Measurements from ENCODE around the gene HMCN2.

HMCN2 gene

GRCh38 chr9:130284249-130284625 is 18.7 kb downstream of the HMCN2 start:
- intact Hi-C loops (cut with DNase I), result no loop called here
- DNase-seq, result no peak

- DNase-seq, result no peak
- intact Hi-C loops (cut with DNase I), result no loop called here
Measured at GRCh38 chr9:130284690-130285089, 19.1 kb downstream of the HMCN2 start.

DNA sequence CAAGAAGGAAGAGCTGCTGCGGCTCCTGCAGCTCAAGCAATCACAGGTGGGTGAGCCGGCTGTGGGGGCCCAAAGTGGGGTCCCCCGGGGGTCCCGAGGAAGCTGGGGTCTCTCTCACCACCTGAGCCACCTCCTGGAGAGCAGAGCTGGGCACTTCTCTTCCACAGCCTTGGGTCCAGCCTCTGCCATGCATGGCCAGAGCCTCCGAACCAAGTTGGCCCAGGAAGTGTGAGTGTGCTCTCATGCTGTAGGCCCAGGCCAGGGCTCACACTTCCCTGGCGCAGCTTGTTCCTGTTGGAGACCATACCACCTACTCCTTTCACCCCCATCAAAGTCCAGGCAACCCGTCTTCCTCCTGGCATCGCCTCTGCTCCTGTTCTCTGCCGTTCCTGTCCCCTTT is 19.7 kb downstream of the HMCN2 start:
- no peak for DNase-seq
- intact Hi-C loops (cut with DNase I), result no loop called here

DNA sequence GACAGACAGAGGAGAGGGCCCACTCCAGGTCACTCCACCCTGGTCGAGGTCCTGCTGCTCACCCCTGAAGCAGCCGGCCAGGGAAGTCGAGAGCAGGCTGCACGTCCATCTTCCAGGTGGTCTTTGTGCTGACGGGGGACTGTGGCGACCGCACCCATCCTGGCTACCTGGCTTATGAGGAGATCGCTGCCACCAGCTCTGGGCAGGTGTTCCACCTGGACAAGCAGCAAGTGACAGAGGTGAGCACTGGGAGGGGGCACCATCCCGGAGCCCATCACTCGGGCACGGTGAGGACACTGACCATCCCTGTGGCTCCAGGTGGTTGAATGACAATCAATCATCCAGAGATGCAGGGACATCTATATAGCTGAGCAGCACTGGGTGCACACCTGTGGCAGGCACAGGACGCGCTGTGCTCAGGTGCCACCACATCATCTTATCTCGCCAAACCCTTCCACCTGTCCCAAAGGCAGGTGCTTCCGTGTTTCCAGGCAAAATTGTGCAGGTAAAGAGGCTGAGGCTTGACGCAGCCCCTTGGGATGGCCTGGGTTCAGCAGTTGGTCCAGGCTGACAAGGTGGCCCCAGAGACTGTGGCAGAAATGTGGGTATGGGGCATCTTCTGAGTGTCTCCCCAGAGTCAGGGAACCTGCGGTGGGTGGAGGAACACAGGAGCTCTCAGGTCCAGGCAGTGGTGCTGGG is 20.7 kb downstream of the HMCN2 start:
- no peak for DNase-seq
- intact Hi-C loops (cut with DNase I), result no loop called here

DNA sequence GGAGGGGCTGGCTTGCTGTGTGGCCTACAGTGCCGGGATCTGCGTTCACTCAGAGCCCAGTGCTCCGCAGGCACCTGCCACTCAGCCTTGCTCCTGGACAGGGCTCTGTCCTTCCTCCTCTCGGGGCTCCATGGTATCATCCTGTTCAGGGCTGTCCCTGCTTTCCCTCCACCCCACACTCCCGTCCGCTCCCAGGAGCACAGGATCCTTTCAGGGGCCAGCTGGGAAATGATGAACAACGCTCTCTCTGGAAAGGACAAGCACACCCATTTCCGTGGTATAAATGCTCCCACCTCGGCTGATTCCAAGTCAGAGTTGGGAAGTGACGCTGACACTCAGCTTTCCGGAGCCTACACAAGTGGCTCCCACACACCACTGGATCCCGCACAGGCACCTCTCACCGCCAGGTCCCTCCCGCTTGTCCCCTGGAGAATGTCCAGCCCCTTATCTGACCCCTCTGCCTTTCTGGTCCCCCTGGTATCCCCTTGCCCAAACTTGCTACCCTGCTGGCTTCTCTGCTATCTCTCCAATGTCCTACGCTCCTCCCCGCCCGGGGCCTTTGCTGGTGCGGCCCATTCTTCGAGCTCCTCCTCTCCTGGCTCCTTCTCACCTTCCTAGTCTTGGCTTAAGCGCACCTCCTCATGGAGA is 21.3 kb downstream of the HMCN2 start:
- peak in 13 of 42 donors; percentile 10 to 60 (median 32) for DNase-seq
- intact Hi-C loops (cut with DNase I), result no loop called here

DNA sequence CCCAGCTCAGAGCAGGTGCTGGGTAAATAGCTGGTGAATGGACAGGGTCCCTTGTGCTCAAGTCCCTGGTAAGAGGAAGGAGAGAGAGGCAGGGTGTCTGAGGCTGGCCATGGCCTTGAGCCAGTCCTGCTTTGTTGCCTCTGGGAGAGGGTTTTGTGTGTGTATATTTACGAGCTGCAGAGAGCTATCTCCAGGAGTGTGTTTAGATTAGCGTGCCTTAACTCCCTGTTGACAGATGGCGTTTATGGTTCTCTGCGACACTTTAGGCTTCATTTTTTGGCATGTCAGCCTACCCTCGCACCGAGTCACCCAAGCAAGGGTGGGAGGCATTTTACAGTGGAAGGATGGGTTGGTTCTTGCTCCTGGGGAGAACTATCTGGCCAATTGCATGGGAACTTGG is 22.2 kb downstream of the HMCN2 start:
- DNase-seq, result no peak
- intact Hi-C loops (cut with DNase I), result no loop called here

DNA sequence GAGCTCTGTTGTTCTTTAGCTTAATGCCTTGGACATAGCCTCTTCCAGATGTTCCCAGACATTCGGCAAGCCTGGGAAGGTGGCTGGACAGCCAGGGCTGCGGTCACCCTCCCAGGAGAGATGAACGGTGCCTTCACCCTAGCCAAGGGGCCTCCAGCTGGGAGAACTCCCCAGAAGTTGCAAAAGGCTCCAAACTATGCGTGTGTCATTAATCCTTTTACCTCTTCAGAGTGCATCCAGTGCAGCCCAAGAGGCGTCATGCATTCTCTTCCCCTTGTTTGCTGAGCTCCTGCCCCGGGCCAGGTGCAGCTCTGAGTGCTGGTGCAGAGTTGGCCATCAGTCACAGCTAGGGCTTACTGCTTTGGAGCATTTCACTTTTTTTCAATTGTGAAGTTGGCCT is 22.8 kb downstream of the HMCN2 start:
- DNase-seq, result no peak
- intact Hi-C loops (cut with DNase I), result no loop called here

- intact Hi-C loops (cut with DNase I), result no loop called here
- DNase-seq, result no peak
Measured at GRCh38 chr9:130288926-130289690, 23.5 kb downstream of the HMCN2 start.

DNA sequence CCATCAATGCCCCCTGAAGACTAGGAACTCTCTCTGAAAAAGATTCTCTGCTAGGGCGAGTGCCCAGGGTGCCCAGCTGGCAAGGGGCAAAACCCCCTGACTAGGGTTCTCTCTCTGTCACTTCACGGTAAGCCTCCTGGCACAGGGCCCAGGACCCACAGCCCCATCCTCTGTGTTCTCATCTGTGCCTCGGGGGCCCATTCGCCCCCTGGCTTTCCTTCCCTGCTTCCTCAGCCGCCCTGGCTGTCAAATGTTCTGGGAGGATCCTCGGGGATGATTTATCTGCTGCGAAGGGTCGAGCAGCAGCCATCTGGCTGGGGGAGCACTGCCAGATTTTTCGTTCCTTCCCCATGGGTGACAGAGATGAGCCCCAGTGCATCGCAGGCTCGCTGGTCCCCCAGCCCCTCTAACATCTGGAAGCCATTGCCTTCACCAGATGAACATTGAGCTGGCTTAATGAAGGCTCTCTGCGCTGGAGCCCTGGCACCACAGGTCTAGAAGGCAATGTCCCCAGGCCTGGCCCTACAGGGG is 24.2 kb downstream of the HMCN2 start:
- DNase-seq, result no peak

GRCh38 chr9:130290291-130291181 is 25.0 kb downstream of the HMCN2 start:
- no peak for DNase-seq
- intact Hi-C loops (cut with DNase I), result no loop called here

More for the DNA sequence above, 24.2 kb downstream of the HMCN2 start:
- intact Hi-C loops (cut with DNase I), result no loop called here

- no peak for DNase-seq
- intact Hi-C loops (cut with DNase I), result no loop called here
Measured at GRCh38 chr9:130291474-130291873, 25.9 kb downstream of the HMCN2 start.

GRCh38 chr9:130292106-130292505 is 26.5 kb downstream of the HMCN2 start:
- peak in 1 of 42 donors; percentile 14 for DNase-seq
- intact Hi-C loops (cut with DNase I), result no loop called here

DNA sequence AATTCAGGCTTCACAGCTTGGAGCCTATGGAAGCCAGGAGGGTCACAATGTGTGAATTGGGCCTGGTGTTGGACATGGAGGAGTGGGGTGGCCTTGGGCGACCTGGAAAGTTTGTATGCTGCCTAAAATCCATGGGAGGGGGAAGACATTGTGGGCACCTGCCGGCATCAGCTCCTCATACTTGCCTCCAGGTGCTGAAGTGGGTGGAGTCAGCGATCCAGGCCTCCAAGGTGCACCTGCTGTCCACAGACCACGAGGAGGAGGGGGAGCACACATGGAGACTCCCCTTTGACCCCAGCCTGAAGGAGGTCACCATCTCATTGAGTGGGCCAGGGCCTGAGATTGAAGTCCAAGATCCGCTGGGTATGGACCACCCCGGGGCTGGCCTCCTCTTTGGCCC is 29.1 kb downstream of the HMCN2 start:
- intact Hi-C loops (cut with DNase I), result no loop called here
- no peak for DNase-seq

GRCh38 chr9:130295431-130295830 is 29.9 kb downstream of the HMCN2 start:
- intact Hi-C loops (cut with DNase I), result no loop called here
- no peak for DNase-seq

DNA sequence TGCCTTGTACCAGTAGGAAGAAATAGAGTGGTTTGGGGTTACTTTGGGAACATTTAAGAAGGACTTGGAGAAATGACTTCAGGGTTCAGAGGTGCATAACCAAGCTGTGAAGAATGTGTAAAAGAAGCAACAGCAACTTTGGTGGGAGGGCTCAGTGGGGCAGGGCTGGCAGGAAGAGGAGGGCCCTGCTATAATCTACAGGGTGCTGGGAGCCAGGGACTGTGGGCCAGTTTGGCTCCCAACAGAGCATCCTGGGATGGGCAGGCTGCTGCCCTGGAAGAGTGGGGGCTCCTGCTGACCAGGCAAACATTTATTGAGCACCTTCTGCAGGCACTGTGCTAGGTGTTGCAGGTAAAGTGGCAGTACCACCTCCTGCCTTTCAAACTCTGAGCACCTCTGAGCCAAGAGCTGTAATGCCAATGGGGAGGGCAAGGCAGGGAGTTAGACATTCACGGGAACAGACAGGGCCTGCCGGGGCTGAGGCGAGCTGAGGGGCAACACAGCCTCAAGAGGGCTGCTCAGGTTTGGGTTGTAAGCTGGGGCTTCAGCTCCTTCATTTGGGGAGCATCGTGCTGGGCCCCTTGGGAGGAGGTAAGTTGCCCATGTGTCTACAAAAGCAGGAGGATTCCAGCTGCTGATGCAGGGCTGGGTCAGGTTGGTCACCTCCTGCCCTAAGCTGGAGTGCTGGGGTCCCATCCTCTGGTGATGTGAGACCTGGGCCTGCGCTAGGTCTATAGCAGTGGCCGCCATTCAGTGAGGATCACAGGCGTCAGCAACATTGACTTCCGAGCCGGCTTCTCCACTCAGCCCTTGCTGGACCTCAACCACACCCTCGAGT is 30.6 kb downstream of the HMCN2 start:
- intact Hi-C loops (cut with DNase I), result no loop called here
- DNase-seq, result no peak

GRCh38 chr9:130296783-130297055 is 31.2 kb downstream of the HMCN2 start:
- no peak for DNase-seq
- intact Hi-C loops (cut with DNase I), result no loop called here

DNA sequence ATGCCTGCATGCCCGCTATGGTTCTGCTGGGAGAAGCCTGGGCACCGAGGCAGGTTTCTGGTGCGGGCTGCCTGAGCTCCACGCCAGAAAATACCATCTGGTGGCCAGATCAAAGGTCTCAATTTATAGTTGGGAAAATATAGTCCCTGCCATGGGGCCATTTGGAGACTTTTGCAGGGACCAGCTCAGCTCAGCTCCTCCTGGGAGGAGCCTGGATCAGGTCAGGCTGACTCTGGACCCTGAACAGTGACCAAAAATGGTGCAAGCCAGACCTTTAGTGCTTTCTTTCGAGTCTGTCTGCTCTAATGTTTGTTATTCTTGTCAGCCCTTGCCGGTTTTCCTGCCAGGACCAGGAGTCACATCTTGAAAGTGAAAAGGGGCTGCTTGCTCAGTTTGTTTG is 31.8 kb downstream of the HMCN2 start:
- no peak for DNase-seq
- intact Hi-C loops (cut with DNase I), result no loop called here

DNA sequence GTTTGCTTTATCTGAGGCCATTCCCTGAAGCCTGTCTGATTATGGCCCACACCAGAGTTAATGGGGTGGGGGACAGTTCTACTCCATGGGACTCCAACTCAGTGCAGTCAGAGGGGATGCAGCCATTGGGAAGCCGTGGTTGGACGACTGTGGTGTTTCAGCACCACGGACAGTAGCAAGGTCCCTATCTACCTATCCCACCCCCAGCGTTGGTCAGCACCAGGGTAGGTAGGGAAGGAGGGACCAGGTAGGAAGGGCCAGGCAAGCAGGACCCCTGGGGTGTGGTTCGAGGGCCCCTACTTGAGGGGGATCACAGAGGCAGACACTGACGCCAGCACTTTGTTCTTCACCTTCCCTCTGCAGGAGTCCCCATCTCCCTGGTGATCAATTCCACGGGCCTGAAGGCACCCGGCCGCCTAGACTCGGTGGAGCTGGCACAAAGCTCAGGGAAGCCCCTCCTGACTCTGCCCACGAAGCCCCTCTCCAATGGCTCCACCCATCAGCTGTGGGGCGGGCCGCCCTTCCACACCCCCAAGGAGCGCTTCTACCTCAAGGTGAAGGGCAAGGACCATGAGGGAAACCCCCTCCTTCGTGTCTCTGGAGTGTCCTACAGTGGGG is 33.2 kb downstream of the HMCN2 start:
- no peak for DNase-seq
- intact Hi-C loops (cut with DNase I), result no loop called here

All from head of caudate nucleus (tissue), 42 donors.